ENCODE measurements around the gene LUC7L3.

- no peak for TF ChIP-seq CTCF (IDR thresholded peaks at IDR 0.05; ENCODE audit: insufficient read depth, low read length, poor library complexity, severe bottlenecking)
- no peak for TF ChIP-seq EZH2phosphoT487 (conservative IDR thresholded peaks at IDR 0.05; ENCODE audit: low read length)
Measured at GRCh38 chr17:50774225-50774803, 54.9 kb downstream of the LUC7L3 start.

All from SU-DHL-6 (cell line).